NCI-H146 treated with DMSO at 0.1 percent for 48 hours (cell line): ENCODE measurements around the gene CRELD2.

Experiments used
- DNase-seq: peaks from one replicate; lab custom pipeline; 2025; ENCODE audit not compliant: unreplicated experiment; lab: John Stamatoyannopoulos, UW

The CRELD2 gene

DNA sequence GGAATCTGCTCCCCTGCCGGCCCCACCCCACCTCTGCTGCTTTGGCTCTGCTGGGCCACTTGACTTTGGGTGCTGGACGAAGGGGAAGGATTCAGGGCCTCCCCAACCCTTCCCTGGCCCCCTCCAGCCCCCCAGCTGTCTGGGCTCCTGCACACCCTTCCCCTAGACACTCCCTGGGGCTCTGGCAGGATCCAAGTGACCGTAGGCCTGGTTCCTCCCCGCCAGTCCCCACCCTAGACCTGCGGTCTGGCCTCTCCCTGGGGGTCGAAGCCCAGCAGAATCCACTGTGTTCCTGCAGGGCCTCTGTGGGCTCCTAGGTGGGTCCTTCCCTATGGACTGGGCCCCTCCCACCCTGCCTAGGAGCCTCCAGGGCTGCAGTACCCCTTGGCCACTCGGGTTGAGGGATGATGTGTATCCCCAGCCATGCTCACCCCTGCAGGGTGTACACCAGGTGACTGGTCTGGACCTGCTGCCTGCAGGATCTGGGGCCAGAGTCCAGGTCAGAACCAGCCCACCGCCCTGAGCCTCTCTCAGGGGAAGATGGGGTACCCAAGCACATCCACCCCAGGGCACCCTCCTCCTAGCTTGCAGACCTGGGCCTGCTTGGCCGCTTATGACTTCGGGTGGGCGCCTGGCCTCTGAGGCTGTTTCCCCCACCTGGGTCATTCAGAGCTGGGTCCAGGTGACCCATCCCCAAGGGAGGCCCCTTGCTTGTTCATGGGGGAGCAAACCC, 47.8 kb downstream of the CRELD2 start:
- no peak for DNase-seq

DNA sequence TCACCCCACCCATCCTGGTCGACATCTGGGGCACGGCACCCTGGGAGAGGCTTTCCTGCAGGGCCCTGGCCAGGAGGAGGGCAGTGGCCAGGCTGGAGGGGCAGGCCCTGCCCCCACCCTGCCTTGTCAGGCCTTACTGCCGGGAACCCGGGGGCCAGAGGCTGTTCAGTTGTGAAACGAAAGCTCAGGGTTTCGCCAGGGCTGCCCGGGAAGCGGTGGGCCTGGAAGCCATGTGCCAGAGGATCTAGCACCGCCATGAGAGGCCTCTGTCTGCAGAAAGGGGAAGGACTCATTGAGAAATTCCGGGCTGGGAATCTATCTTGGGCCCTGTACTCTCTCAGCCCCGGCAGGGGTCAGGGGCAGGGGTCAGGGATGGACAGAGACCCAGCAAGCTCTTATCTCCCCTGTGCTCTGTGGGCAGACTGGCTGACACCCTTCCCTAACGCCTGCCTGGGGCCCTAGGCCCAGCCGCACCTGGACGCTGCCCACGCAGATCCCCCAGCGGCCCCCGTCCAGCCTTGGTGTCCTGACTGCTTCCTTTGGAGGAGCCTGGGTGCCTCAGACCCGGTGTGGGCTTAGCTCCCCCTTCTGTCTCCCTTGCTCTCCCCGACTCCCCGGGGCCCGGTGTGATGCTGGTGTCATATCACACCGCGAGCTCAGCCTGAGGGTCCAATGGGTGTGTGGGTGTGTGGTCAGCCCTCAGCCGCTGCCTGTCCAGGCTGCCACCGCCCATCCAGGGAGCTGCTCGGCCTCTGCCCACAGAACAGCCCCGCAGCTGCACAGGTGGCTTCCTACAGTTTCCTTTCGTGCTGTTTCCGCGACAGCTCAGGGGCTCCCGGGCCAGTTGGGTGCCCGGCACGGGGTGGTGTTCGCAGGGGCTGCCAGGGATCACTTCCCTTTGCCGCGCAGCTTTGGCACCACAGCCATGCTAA, 48.6 kb downstream of the CRELD2 start:
- DNase-seq: no peak

DNA sequence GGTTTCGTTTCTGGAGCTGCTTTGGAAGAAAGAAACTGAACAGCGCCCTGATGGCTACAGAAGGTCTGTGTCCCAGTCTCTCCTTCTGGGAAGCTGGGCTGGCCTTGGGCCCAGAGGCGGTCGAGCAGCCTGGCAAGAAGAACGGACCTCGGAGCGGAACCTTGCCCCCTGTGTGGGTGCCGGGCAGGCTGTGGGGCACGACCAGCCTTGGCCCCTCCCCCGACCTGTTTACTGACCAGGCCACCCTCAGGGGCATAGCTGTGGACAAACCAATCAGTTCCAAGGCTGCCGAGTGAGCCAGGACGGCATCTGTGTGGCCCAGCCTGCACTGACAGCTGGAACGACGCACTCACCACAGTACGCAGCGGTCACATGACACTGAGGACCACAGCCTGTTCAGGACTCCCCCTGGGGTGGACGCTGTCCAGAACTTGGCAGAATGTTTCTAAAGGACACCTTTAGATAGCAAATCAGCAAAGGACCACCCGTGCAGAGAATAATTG, 49.3 kb downstream of the CRELD2 start:
- no peak for DNase-seq

DNA sequence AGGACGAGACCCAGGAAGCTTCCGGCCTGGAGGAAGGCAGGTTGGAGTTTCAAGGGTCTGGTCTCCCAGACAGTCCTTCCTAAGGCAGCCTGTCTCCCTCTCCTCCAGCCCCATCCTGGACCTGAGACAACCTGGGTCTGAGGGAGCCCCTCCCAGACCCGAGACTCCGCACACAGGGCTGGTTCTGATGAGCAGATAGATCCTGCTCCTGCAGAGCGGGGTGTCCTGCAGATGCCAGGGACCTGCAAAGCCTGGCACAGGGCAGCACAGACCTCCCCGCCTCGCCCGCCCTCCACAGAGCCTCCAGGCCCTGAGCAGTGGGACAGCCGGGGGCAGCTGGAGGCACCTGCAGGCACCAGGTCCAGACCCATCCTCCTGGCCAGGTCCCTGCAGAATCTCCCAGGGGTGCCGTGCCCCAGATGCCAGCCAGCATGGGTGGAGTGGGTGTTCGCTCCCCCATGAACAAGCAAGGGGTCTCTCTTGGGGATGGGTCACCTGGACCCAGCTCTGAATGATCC, 49.9 kb downstream of the CRELD2 start:
- no peak for DNase-seq

DNA sequence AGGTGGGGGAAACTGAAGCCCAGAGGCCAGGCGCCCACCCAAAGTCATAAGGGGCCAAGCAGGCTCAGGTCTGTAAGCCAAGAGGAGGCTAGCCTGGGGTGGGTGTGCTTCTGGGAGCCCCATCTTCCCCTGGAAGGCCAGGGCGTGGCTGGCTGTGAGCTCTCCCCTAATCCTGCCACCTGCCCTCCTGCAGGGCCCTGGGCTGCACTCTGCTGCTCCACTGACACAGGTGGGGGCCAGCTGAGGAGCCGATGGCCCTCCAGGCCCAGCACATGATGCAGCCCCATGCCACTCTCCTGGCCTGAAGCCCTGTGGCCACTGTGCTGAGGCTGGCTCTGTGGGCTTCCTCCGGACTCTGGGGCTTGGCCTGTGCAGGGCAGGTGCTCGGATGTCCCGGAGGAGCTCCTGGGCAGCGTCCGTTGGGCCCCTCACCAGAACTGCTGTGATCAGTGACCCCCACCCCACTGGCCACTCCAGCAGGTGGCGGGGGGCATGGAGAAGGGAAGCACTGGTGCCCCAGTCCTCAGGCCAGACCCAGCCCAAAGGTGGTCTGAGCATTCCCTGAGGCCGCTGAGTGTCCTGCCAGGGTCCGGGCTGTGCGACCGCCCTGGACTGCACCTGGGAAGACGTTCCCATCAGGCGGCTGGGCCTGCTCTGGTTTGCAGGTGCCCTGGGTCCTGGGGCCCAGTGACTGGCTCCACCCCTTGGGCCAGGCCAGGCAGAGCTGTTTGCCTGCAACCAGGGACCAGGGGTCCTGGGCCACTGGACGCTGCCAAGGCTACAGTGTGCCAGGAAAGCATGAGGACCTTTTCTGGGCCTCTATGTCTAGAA, 50.6 kb downstream of the CRELD2 start:
- DNase-seq: no peak

DNA sequence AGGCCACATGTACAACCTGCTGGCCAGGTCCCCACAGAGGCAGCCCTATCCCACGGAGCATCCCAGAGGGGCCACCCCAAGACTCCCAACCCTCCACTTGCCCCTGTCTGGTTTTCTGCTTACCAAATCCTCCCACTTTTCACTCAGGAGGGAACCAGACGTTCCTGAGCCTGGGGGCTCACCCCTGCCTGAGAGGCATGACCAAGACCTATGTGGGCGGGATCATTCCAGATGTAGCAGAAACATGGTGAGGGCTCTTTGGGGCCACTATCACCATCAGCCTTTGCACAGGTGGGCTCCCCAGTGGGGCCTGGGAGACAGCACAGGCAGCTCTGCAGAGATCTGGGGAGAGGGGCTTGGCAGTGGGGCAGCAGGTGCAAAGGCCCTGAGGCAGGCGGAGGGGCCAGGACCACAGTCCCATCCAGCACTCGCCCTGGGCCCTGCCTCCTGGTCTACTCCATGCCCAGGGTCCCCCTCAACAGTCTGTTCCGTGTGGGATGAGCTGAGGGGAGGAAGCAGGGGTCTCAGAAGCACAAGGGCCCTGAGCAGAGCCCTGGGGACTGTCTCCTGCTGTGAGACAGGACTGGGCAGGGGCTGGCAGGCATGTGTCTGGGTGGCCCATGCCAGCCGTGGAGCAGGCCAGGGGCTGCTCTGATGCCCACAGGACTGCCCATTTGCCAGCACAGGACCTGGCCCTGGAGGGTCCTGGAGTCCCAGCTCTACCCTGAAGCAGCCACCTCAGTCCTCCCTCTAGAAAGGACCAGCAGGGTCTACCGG, 51.5 kb downstream of the CRELD2 start:
- no peak for DNase-seq

DNA sequence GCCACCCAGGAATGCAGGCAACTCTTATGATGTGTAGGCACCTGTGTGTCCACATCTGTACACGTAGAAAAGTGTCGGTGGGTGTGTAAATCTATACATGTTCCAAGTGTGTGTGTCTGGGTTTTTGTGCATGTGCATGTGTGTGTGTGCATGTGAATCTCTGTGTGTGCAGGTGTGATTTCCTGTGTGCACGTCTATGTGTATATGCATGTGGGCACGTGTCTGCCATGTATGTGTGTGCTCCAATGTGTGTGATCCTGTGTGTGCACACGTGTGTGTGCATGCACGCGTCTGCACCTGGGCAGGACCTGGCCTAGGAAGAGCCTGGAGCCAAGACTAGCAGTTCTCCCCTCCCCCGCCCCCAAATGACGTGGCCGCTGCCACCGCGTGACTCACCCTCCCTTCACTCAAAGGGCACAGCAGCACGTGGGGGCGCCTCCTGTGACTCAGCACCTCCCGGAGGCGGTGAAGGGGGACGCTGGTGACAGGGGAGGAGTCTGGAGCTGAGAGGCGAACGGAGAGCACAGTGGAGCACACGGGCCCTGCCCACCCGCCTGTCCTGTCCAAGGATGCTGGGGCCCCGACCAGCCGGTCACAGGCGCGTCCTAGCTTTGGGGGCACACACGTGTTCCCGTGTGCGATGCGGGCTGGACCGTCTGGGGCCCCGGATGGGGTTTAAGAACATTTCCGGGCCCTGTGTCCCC, 52.2 kb downstream of the CRELD2 start:
- DNase-seq: no peak

DNA sequence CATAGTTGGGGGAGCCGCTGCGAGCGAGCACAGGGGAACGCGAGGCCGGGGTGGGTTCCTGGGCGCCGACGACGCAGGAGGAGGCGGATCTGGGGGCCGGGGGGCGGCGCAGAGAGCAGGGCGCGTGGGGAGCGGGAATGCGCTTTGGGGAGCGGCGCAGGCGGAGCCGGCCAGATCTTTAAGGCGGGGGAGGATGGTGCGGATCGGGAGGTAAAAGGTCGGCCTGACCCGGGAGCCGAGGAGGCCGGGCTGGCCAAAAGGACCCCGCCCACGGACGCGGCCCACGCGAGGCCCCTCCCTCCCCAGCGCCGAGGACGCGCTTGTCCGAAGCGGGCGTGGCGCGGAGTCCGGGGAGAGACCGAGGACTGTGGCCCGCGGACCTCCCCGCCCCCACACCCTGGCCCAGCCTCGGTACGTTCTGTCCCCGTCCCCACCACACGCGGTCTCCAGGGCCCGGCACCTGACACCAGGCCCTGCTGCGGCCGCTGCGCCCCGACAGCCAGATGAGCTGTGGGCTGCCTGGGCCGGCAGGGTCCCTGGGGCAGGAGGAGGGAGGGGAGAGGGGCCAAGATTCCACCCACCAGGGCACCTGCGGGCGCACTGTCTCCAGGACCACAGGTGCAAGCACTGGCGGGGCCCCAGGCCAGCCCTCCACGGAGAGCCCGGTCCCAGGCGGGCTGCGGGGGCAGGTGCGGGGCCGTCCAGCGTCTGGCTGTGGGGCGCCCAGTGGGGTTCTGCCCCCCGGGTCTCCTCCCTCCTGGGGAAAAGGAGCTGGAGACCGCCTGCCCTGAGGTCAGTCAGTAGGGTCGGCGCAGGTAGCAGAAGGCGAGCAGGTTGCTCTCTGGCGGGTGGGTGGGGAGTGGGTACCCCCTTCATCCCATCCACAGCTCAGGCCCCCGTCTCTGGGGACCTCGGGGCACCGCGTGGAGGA, 53.1 kb downstream of the CRELD2 start:
- no peak for DNase-seq

DNA sequence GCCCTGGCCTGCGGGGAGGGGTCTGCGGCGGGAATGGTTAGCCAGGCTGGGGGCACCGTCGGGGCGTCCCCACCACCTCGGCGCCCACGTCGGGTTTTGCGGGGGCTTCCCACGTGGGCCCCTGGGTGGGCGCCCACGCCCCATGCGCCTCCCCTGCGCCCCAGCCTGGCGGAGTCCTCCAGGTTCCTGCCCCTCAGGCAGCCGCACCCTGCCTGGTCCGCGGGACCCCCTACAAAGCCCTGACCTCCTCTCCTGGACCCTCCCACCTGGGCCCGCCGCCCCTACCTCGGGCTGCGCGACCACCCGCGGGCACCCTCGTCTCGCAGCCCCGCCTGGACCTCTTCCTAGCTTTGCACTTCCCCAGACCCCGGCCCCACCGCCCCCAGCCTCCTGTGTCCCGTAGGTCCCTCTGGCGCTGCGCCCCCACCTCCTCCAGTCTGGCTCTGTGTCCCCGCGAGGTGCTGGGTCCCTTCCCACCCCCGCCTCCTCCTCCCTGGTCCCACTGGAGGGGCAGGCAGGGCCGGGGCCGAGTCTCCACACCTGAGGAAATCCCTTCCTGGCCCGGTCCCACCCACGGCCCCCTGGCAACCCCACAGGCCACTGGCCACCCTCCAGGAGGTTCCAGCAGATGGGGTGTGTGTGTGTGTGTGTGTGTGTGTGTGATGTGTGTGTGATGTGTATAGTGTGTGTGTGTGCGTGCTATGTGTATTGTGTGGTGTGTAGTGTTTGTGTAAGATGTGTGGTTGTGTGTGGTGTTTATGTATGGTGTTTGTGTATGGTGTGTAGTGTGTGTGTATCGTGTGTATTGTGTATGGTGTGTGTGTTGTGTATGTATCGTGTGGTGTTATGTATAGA, 54.0 kb downstream of the CRELD2 start:
- DNase-seq: no peak

DNA sequence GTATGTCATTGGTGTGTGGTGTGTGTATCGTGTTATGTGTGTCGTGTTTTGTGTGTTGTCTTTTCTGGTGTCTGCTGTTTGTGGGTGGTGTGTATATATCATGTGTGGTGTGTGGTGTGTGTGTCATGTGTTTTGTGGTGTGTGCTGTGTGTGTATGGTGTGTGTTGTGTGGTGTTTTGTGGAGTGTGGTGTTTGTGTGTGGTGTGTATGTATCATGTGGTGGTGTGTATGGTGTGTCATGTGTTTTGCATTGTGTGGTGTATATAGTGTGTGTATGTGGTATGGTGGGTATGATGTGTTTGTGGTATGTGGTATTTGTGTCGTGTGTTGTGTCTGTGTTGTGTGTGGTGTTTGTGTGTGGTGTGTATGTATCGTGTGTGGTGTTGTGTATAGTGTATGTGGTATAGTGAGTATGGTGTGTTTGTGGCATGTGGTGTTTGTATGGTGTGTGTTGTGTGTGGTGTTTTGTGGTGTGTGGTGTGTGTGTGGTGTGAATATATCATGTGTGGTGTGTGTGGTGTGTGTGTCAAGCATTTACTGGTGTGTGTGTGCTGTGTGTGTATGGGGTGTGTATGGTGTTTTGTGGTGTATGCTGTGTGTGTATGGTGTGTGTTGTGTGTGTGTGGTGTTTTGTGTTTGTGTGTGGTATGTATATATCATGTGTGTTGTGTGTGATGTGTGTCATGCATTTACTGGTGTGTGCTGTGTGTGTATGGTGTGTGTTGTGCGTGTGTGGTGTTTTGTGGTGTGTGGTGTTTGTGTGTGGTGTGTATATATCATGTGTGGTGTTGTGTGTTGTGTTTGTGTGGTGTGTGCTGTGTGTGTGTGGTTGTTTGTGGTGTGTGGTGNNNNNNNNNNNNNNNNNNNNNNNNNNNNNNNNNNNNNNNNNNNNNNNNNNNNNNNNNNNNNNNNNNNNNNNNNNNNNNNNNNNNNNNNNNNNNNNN, 54.9 kb downstream of the CRELD2 start:
- DNase-seq: no peak

DNA sequence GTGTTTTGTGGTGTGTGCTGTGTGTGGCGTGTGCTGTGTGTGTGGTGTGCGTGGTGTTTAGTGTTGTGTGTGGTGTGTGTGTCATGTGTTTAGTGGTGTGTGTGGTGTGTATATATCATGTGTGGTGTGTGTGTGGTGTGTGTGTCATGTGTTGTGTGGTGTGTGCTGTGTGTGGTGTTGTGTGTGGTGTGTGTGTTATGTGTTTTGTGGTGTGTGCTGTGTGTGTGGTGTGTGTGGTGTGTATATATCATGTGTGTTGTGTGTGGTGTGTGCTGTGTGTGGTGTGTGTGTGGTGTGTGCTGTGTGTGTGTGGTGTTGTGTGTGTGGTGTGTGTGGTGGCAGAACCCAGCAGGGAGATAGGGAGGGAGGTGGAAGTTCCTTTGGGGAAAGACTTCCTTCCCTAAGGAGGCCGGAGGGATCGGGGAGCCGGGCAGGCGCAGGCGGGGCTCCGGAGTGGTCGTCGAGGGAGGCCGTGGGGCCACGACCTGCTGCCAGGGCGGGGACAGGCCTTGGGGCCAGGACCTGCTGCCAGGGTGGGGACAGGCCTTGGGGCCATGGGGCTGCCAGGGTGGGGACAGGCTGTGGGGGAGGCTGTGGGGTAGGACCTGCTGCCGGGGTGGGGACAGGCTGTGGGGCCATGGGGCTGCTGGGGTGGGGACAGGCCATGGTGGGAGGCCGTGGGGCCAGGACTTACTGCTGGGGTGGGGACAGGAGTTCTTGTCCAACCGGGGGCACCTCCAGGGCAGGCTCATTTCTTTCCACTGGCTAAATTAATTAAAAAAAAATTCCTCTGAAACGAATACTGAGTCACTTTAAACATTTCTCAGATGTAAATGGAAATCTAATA, 57.3 kb downstream of the CRELD2 start:
- no peak for DNase-seq

DNA sequence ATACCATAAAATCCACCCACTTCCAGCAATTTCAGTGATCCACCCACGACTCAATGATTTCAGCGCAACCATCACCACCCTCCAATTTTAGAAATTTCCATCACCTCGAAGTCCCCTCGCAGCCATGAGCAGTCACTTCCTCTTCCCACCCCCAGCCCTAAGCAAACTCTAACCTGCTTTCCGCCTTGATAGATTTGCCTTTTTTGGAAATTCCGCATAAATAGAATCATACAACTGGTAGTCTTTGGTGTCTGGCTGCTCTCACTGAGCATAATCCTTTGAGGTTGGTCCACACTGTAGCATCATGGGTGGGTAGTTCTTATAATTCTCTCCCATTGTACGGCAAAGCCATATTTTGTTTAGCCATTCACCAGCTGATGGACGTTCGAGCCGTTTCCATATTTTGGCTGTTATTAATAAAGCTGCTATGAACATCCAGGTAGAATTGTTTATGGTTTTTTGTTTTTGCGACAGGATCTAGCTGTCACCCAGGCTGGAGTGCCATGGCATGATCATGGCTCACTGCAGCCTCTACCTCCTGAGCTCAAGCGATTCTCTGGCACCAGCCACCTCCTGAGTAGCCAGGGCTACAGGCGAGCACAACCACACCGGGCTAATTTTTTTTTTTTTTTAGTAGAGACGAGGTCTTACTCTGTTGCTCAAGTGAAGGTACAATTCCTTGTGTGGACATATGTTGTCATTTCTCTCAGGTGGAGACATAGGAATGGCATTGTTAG, 58.2 kb downstream of the CRELD2 start:
- no peak for DNase-seq
